NT2/D1 (cell line): Measurements from ENCODE around the gene SLC39A11.

ENCODE experiments used
- DNase-seq: peaks from one replicate; pipeline ENCODE4 v3.0.0-alpha.2; 2011; ENCODE audit warnings: low read depth, low spot score
- H3K27me3 ChIP-seq: 2 replicates; pipeline ENCODE4 v1.6.0; 2011; ENCODE audit warnings: mild to moderate bottlenecking; ENCODE audit not compliant: insufficient read length, insufficient read depth
- H3K36me3 ChIP-seq: 2 replicates; pipeline ENCODE4 v1.6.1; 2011; ENCODE audit warnings: mild to moderate bottlenecking, low read length, mixed read lengths; ENCODE audit not compliant: insufficient read depth, insufficient read length
- H3K4me1 ChIP-seq: 2 replicates; pipeline ENCODE4 v1.5.1; 2011; ENCODE audit not compliant: insufficient read depth, insufficient read length
- H3K4me3 ChIP-seq: 2 replicates; pipeline ENCODE4 v1.5.1; 2011; ENCODE audit warnings: low read depth; ENCODE audit not compliant: insufficient read length
- H3K9ac ChIP-seq: 2 replicates; pipeline ENCODE4 v1.6.0; 2011; ENCODE audit warnings: low read depth; ENCODE audit not compliant: insufficient read length
- H3K9me3 ChIP-seq: 2 replicates; pipeline ENCODE4 v1.5.1; 2011; ENCODE audit warnings: mild to moderate bottlenecking, low read length; ENCODE audit not compliant: insufficient read depth
- SUZ12 ChIP-seq: IDR thresholded peaks from 2 replicates; pipeline ENCODE4 v1.6.1; 2011; ENCODE audit not compliant: insufficient read length, insufficient read depth; ENCODE audit errors: extremely low read depth
- YY1 ChIP-seq: IDR thresholded peaks from 2 replicates; pipeline ENCODE4 v1.6.1; 2011; ENCODE audit not compliant: insufficient read length, insufficient read depth
- ZNF274 ChIP-seq: IDR thresholded peaks from 2 replicates; pipeline ENCODE4 v1.6.1; 2011; ENCODE audit warnings: mild to moderate bottlenecking, low read depth, low read length

SLC39A11 gene

GRCh38 chr17:72852277-72852938 lies 240.1 kb downstream of the SLC39A11 start:
- no peaks in the 10 kb centered on the region for H3K36me3 ChIP-seq
- H3K9ac ChIP-seq, result no peak overlapping the region
- H3K27me3 ChIP-seq, result no peaks in the 10 kb centered on the region
- TF ChIP-seq YY1 (no peak), SUZ12 (no peak), ZNF274 (no peak)
- no peak for DNase-seq
- H3K4me1 ChIP-seq, result no peaks in the 10 kb centered on the region
- no peaks in the 10 kb centered on the region for H3K9me3 ChIP-seq
- H3K4me3 ChIP-seq, result no peak overlapping the region

- no peak overlapping the region for H3K9ac ChIP-seq
- H3K4me3 ChIP-seq, result no peak overlapping the region
- no peaks in the 10 kb centered on the region for H3K4me1 ChIP-seq
- no peak for TF ChIP-seq ZNF274
- TF ChIP-seq YY1, result no peak
- no peak for TF ChIP-seq SUZ12
- DNase-seq, result no peak
- H3K27me3 ChIP-seq, result no peaks in the 10 kb centered on the region
- no peaks in the 10 kb centered on the region for H3K36me3 ChIP-seq
- no peaks in the 10 kb centered on the region for H3K9me3 ChIP-seq
Observed at GRCh38 chr17:72850410-72851118, 241.9 kb downstream of the SLC39A11 start.

- Histone ChIP-seq H3K9ac (no peak overlapping the region), H3K36me3 (no peaks in the 10 kb centered on the region), H3K4me1 (no peaks in the 10 kb centered on the region), H3K4me3 (no peak overlapping the region), H3K9me3 (no peaks in the 10 kb centered on the region), H3K27me3 (no peaks in the 10 kb centered on the region)
- TF ChIP-seq SUZ12 (no peak), YY1 (no peak), ZNF274 (no peak)
- DNase-seq, result no peak
Observed at GRCh38 chr17:72846399-72846798, 246.1 kb downstream of the SLC39A11 start.

GRCh38 chr17:72843591-72843990 lies 248.9 kb downstream of the SLC39A11 start:
- Histone ChIP-seq H3K4me3 (no peak overlapping the region), H3K4me1 (no peaks in the 10 kb centered on the region), H3K9me3 (0 out of 2 replicates have a peak, but pooled peaks cover 10% of the 10 kb centered on the region), H3K27me3 (no peaks in the 10 kb centered on the region), H3K36me3 (no peaks in the 10 kb centered on the region), H3K9ac (no peak overlapping the region)
- DNase-seq, result no peak
- TF ChIP-seq ZNF274, result no peak

GRCh38 chr17:72840019-72840418 lies 252.5 kb downstream of the SLC39A11 start:
- H3K4me1 ChIP-seq, result no peaks in the 10 kb centered on the region
- TF ChIP-seq ZNF274, result no peak
- TF ChIP-seq SUZ12, result no peak
- TF ChIP-seq YY1, result no peak
- no peak for DNase-seq
- H3K9ac ChIP-seq, result no peak overlapping the region
- no peak overlapping the region for H3K4me3 ChIP-seq
- H3K27me3 ChIP-seq, result no peaks in the 10 kb centered on the region
- 0 out of 2 replicates have a peak, but pooled peaks cover 10% of the 10 kb centered on the region for H3K9me3 ChIP-seq
- H3K36me3 ChIP-seq, result no peaks in the 10 kb centered on the region

GRCh38 chr17:72839131-72839725 lies 253.3 kb downstream of the SLC39A11 start:
- TF ChIP-seq YY1, result no peak
- no peak for TF ChIP-seq ZNF274
- TF ChIP-seq SUZ12, result no peak
- Histone ChIP-seq H3K36me3 (no peaks in the 10 kb centered on the region), H3K9ac (no peak overlapping the region), H3K4me1 (no peaks in the 10 kb centered on the region), H3K27me3 (no peaks in the 10 kb centered on the region), H3K4me3 (no peak overlapping the region), H3K9me3 (0 out of 2 replicates have a peak, but pooled peaks cover 10% of the 10 kb centered on the region)
- DNase-seq, result no peak

- no peak for TF ChIP-seq YY1
- H3K4me1 ChIP-seq, result no peaks in the 10 kb centered on the region
- H3K9me3 ChIP-seq, result 0 out of 2 replicates have a peak, but pooled peaks cover 10% of the 10 kb centered on the region
Observed at GRCh38 chr17:72838581-72838980, 253.9 kb downstream of the SLC39A11 start.

More at GRCh38 chr17:72838581-72838980, 253.9 kb downstream of the SLC39A11 start:
- Histone ChIP-seq H3K4me3 (no peak overlapping the region), H3K36me3 (no peaks in the 10 kb centered on the region), H3K27me3 (no peaks in the 10 kb centered on the region), H3K9ac (no peak overlapping the region)
- DNase-seq, result no peak
